HFFc6 (cell line): ENCODE results near the gene PTGFR. TPM values are rescaled to one million over a fixed set of nuclear protein-coding genes. Genes with fewer than 3 reads are reported as not detected.
A peak's percentile ranks its signal among the peaks of the same experiment; 100 is the strongest.

Experiments used
- DNase-seq: peaks from one replicate; pipeline ENCODE4 v3.0.0-alpha.2; 2018
- H3K27ac Mint-ChIP-seq: 2 replicates; pipeline ENCODE4 v1.8.0; 2020; ENCODE audit warnings: mild to moderate bottlenecking, mixed read lengths
- H3K27me3 Mint-ChIP-seq: 2 replicates; pipeline ENCODE4 v1.8.0; 2021; ENCODE audit warnings: mild to moderate bottlenecking, moderate library complexity, mixed read lengths; ENCODE audit not compliant: insufficient read depth
- H3K36me3 Mint-ChIP-seq: 2 replicates; pipeline ENCODE4 v1.8.0; 2021; ENCODE audit warnings: low read depth, mixed read lengths
- H3K4me1 Mint-ChIP-seq: 2 replicates; pipeline ENCODE4 v1.8.0; 2020; ENCODE audit warnings: low read depth, mixed read lengths
- H3K4me3 Mint-ChIP-seq: 2 replicates; pipeline ENCODE4 v1.8.0; 2020; ENCODE audit warnings: mild to moderate bottlenecking, moderate library complexity, mixed read lengths
- H3K9me3 Mint-ChIP-seq: 2 replicates; pipeline ENCODE4 v1.8.0; 2020; ENCODE audit warnings: mild to moderate bottlenecking, mixed read lengths
- total RNA-seq, 6 experiments: library from RNA; stranded (reverse); fragmentation: NEBNext Ultra II Directional; extraction: Animal tissue kit (Norgen Biotek cat#: 25700); gene quantifications; 2 replicates in 1 of 6; 3 replicates in 5 of 6; pipeline ENCODE4 v1.2.3, GENCODE V29; 2021
- TF ChIP-seq, protein P1 (sequence below): fragments of 200-600 bp; sonication (generic); IDR thresholded peaks from 2 replicates; pipeline ENCODE4 v1.5.0; 2021; ENCODE audit warnings: antibody characterized with exemption, mild to moderate bottlenecking

Gene PTGFR
- total RNA-seq, 6 experiments from 2014 or later: 11.2 to 20.3 (median 17.1) TPM

DNA sequence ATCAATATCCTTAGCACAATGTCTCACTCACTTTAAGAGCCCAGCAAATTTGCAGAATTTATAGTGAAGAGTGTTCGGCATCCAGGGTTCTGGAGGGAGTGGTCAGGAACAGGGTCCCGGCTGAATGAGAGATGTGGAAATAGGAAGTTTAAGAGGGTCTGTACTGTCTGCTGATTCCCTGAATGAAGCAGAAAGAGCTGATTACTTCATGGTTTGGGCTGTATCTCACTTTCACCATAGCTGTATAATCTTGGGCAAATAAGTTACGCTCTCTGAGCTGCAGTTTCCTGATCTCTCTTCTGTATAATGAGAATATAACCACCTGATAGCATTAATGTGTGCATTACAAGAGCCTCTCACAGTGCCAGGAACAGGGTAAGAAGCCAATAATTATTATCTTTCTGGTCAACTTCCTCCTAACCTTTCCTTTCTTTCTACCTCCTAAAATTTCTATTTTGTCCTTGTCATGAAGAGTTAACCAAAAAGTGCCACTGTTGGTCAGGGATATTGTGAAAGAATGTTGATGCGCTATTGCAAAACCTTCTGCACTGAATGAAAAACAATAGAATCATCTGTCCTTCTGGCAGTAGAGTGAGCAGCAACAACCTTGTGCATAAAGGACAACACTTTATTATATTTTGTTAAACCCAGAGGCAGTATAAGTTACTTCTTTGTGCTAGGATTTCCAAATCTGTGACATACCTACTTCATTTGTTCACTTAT lies 14.7 kb upstream of the PTGFR start:
- no peak overlapping the region for H3K4me3 Mint-ChIP-seq
- no peaks in the 10 kb centered on the region for H3K36me3 Mint-ChIP-seq
- TF ChIP-seq, protein P1, sequence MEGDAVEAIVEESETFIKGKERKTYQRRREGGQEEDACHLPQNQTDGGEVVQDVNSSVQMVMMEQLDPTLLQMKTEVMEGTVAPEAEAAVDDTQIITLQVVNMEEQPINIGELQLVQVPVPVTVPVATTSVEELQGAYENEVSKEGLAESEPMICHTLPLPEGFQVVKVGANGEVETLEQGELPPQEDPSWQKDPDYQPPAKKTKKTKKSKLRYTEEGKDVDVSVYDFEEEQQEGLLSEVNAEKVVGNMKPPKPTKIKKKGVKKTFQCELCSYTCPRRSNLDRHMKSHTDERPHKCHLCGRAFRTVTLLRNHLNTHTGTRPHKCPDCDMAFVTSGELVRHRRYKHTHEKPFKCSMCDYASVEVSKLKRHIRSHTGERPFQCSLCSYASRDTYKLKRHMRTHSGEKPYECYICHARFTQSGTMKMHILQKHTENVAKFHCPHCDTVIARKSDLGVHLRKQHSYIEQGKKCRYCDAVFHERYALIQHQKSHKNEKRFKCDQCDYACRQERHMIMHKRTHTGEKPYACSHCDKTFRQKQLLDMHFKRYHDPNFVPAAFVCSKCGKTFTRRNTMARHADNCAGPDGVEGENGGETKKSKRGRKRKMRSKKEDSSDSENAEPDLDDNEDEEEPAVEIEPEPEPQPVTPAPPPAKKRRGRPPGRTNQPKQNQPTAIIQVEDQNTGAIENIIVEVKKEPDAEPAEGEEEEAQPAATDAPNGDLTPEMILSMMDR: no peak
- H3K9me3 Mint-ChIP-seq: no peaks in the 10 kb centered on the region
- H3K27ac Mint-ChIP-seq: no peak overlapping the region
- peaks cover 19% of the 10 kb centered on the region for H3K4me1 Mint-ChIP-seq
- no peak for DNase-seq
- H3K27me3 Mint-ChIP-seq: peaks cover 1% of the 10 kb centered on the region; the same call in 1 of the 2 replicates

DNA sequence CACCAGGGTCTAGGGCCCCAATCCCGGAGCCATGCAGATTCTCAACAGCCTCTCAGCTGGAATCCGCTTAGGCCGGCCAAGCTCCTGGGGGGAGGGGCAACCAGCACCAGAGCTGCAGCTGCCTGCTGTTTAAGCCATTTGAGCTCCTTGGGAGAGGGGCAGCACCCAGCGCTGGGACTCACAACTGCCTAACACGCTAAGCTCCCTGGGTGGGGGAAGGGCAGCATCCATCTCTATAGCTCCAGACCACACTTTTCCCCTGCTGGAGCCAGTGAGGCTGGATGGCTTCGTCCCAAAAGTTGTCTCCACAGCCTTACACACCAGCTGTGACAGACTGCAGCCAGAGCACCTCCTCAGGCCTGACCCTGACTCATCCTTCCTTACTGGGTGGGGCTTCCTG lies 6.9 kb upstream of the PTGFR start:
- peak; percentile 38 for DNase-seq
- Mint-ChIP-seq H3K4me1 (peaks cover 18% of the 10 kb centered on the region), H3K9me3 (peaks cover 4% of the 10 kb centered on the region; the same call in 1 of the 2 replicates), H3K4me3 (no peak overlapping the region), H3K36me3 (peaks cover 17% of the 10 kb centered on the region), H3K27ac (no peak overlapping the region), H3K27me3 (no peaks in the 10 kb centered on the region)
- TF ChIP-seq, protein P1: no peak

DNA sequence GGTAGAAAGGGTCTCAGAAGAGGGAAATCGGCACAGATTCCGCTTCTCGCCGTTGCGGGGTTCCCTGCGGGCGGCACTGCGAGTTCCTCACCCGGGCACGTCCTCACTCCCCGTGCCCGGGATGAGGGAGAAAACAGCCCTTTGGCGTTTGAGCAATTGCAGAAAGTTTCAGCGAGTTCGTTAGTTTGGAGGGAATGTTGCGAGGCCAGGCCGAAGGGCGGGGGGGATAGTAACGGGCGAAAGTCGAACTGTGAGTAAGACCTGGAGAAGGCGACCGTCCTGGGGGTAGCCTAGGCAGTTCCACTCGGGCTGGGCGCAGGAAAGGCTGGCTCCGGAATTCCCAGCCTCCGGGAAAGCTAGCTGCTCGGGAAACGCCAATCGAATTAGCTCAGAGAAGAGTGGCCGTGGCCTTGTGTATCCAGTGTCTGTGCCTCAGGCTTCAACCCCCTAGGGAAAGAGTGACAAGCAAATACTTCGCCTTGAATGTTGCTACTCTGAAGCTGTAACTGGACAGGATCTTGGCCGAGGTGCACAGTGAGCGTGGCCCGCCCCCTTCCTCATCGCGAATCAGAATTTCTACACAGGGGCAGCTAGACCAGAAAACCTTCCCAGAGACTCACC lies 787 bp downstream of the PTGFR start:
- H3K36me3 Mint-ChIP-seq: peaks cover 35% of the 10 kb centered on the region
- DNase-seq: peak; percentile 79
- peak overlapping the region; percentile 86 for H3K27ac Mint-ChIP-seq
- no peaks in the 10 kb centered on the region; the same call in 1 of the 2 replicates for H3K9me3 Mint-ChIP-seq
- H3K4me1 Mint-ChIP-seq: peaks cover 58% of the 10 kb centered on the region
- TF ChIP-seq, protein P1: no peak
- no peaks in the 10 kb centered on the region for H3K27me3 Mint-ChIP-seq
- peak overlapping the region; percentile 95 for H3K4me3 Mint-ChIP-seq

DNA sequence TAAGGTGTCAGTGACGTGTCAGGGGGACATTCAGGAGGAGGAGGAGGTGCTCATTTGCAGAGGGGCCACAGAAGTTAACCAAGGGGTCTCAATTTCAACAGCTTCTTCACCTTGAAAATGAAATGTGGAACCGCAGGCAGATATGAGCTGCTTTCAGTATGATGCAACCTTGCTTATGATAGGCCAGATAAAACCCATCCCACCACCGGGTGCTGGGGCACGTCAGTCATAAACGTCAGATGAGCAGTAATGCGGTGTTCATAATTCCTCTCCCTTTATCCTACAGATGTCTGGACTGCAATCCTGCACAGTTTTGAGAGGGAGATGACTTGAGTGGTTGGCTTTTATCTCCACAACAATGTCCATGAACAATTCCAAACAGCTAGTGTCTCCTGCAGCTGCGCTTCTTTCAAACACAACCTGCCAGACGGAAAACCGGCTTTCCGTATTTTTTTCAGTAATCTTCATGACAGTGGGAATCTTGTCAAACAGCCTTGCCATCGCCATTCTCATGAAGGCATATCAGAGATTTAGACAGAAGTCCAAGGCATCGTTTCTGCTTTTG lies 1.7 kb downstream of the PTGFR start:
- Mint-ChIP-seq H3K36me3 (peaks cover 37% of the 10 kb centered on the region), H3K4me3 (peak overlapping the region; percentile 95), H3K27me3 (no peaks in the 10 kb centered on the region), H3K9me3 (no peaks in the 10 kb centered on the region), H3K4me1 (peaks cover 66% of the 10 kb centered on the region), H3K27ac (peak overlapping the region; percentile 86)
- TF ChIP-seq, protein P1: no peak
- DNase-seq: no peak

DNA sequence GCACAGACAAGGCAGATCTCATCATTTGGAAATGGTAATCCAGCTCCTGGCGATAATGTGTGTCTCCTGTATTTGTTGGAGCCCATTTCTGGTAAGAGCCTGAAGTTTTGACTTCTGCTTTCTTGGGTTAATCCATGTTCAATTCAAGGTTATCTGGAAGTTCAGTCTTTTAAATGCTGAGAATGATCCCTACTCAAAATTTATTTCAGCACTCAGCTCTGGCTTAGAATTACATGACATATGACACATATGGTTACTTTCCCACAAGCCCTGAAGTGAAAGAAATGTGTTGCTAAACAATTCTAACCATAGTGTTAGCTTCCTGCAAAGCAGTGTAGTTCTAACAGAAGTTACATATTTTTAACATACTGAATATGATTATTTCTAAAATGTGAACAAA lies 2.7 kb downstream of the PTGFR start:
- DNase-seq: no peak
- Mint-ChIP-seq H3K27ac (no peak overlapping the region; the same call in 1 of the 2 replicates), H3K36me3 (peaks cover 35% of the 10 kb centered on the region), H3K4me1 (peaks cover 73% of the 10 kb centered on the region), H3K9me3 (no peaks in the 10 kb centered on the region), H3K4me3 (peak overlapping the region; percentile 73), H3K27me3 (no peaks in the 10 kb centered on the region)
- TF ChIP-seq, protein P1: no peak
